GM12878 (cell line): ENCODE measurements around the gene GH2. TPM values are rescaled to one million over a fixed set of nuclear protein-coding genes. Genes with fewer than 3 reads are reported as not detected.

Source experiments
- ATAC-seq: fragments of 200-7000 bp; cut with Tn5 transposase; 3 replicates; pipeline ENCODE4 v1.9.1; 2020; ENCODE audit warnings: mild to moderate bottlenecking, moderate library complexity
- BruUV-seq: library from RNA; stranded (reverse); fragments of 400-500 nt; replicated peaks from 2 replicates; lab custom pipeline; 2021; lab: Mats Ljungman, UMichigan
- CTCF ChIA-PET: fragments of 300-600 bp; sonication (Branson Sonifier 250); formaldehyde crosslinking; extraction: SDS; loops from one replicate; lab custom pipeline; 2021; ENCODE audit warnings: inconsistent platforms; lab: Yijun Ruan, JAX
- POLR2A ChIA-PET: fragments of 350-600 bp; formaldehyde crosslinking; extraction: SDS; loops from one replicate; lab custom pipeline; 2021; ENCODE audit warnings: inconsistent platforms; lab: Charles Lee
- RAD21 ChIA-PET: fragments of 300-600 bp; sonication (Branson Sonifier 250); formaldehyde crosslinking; loops from one replicate; lab custom pipeline; 2023; ENCODE audit warnings: antibody characterized with exemption; ENCODE audit not compliant: unreplicated experiment; lab: Charles Lee
- SMC1A ChIA-PET: fragments of 300-600 bp; sonication (Branson Sonifier 250); formaldehyde crosslinking; loops from one replicate; lab custom pipeline; 2023; ENCODE audit not compliant: unreplicated experiment, uncharacterized antibody; lab: Charles Lee
- DNase-seq: peaks from one replicate; pipeline ENCODE4 v3.0.0-alpha.2; 2011; ENCODE audit warnings: low read depth, low spot score
- FAIRE-seq: peaks from 3 replicates; lab custom pipeline; 2011; peaks lifted over from hg19 to GRCh38; lab: Jason Lieb, UNC
- H2AFZ ChIP-seq: 2 replicates; pipeline ENCODE4 v1.6.0; 2011; ENCODE audit warnings: low read depth, low read length, control low read depth; ENCODE audit not compliant: control insufficient read depth
- H3K27ac ChIP-seq: 2 replicates; pipeline ENCODE4 v1.5.1; 2011; ENCODE audit warnings: control low read depth; ENCODE audit not compliant: control insufficient read depth, insufficient read depth
- H3K27me3 ChIP-seq, 2 experiments: replicated peaks in 1 of 2; 2 replicates each; pipeline versions ENCODE4 v1.6.0 to v1.6.1; 2011; ENCODE audit warnings: low read length in 1 of 2; ENCODE audit not compliant: control insufficient read depth in 2 of 2, insufficient read depth in 2 of 2
- H3K36me3 ChIP-seq, 2 experiments: 2 replicates each; pipeline ENCODE4 v1.5.1; 2011; ENCODE audit warnings: low read length in 1 of 2; ENCODE audit not compliant: control insufficient read depth in 2 of 2, insufficient read depth in 2 of 2
- H3K4me1 ChIP-seq: 2 replicates; pipeline ENCODE4 v1.6.1; 2011; ENCODE audit warnings: mild to moderate bottlenecking, low read length, moderate library complexity, mixed read lengths; ENCODE audit not compliant: control insufficient read depth, insufficient read depth
- H3K4me2 ChIP-seq: 2 replicates; pipeline ENCODE4 v1.6.0; 2011; ENCODE audit warnings: control low read depth; ENCODE audit not compliant: control insufficient read depth, insufficient read depth
- H3K4me3 ChIP-seq: fragments of 200-600 bp; sonication (generic); 2 replicates; pipeline ENCODE4 v1.5.1; 2016
- H3K79me2 ChIP-seq: 2 replicates; pipeline ENCODE4 v1.6.0; 2011; ENCODE audit warnings: low read length; ENCODE audit not compliant: control insufficient read depth, insufficient read depth
- H3K9ac ChIP-seq: 2 replicates; pipeline ENCODE4 v1.8.0; 2011; ENCODE audit warnings: low read length, control low read depth, mixed read lengths; ENCODE audit not compliant: control insufficient read depth, insufficient read depth
- H3K9me3 ChIP-seq: replicated peaks from 3 replicates; pipeline ENCODE4 v1.5.1; 2011; ENCODE audit warnings: mild to moderate bottlenecking, low read length; ENCODE audit not compliant: control insufficient read depth, insufficient read depth
- H4K20me1 ChIP-seq: 2 replicates; pipeline ENCODE4 v1.6.0; 2011; ENCODE audit not compliant: control insufficient read depth, insufficient read depth
- BACH1 ChIP-seq: fragments of 450-650 bp; IDR thresholded peaks from 2 replicates; pipeline ENCODE4 v1.6.1; 2017; ENCODE audit warnings: mild to moderate bottlenecking, borderline replicate concordance
- BHLHE40 ChIP-seq, 2 experiments: fragments of 450-650 bp in 1 of 2; IDR thresholded peaks; 2 replicates each; pipeline ENCODE4 v1.6.1; 2011 to 2017; ENCODE audit warnings: low read depth in 2 of 2, borderline replicate concordance in 1 of 2, improper control_type of control experiment in 1 of 2, low read length in 1 of 2, mild to moderate bottlenecking in 1 of 2
- CBFB ChIP-seq: IDR thresholded peaks from 2 replicates; pipeline ENCODE4 v1.6.1; 2016; ENCODE audit warnings: antibody characterized with exemption, low read depth
- E4F1 ChIP-seq: fragments of 450-650 bp; IDR thresholded peaks from 2 replicates; pipeline ENCODE4 v1.6.1; 2018; ENCODE audit warnings: borderline replicate concordance, mild to moderate bottlenecking; ENCODE audit not compliant: partially characterized antibody
- EED ChIP-seq: sonication (generic); IDR thresholded peaks from 2 replicates; pipeline ENCODE4 v1.6.1; 2016; ENCODE audit warnings: antibody characterized with exemption, low read depth
- IRF5 ChIP-seq: fragments of 450-650 bp; IDR thresholded peaks from 2 replicates; pipeline ENCODE4 v1.6.1; 2017; ENCODE audit warnings: borderline replicate concordance
- MEF2A ChIP-seq: IDR thresholded peaks from 2 replicates; pipeline ENCODE4 v1.6.1; 2011; ENCODE audit warnings: low read depth, mild to moderate bottlenecking, low read length, moderate library complexity; ENCODE audit not compliant: insufficient read depth
- NRF1 ChIP-seq: conservative IDR thresholded peaks from 2 replicates; pipeline ENCODE4 v1.6.1; 2011; ENCODE audit warnings: mild to moderate bottlenecking, low read depth, low read length, improper control_type of control experiment
- PAX5 ChIP-seq: IDR thresholded peaks from 2 replicates; pipeline ENCODE4 v1.6.1; 2011; ENCODE audit warnings: low read depth, low read length, borderline replicate concordance
- SKIL ChIP-seq: fragments of 450-650 bp; IDR thresholded peaks from 2 replicates; pipeline ENCODE4 v1.6.1; 2017; ENCODE audit warnings: mild to moderate bottlenecking, low read depth, inconsistent platforms; ENCODE audit not compliant: poor library complexity, severe bottlenecking
- SMC3 ChIP-seq: IDR thresholded peaks from 2 replicates; pipeline ENCODE4 v1.6.1; 2011; ENCODE audit warnings: low read length, improper control_type of control experiment, borderline replicate concordance
- ZNF592 ChIP-seq: fragments of 450-650 bp; IDR thresholded peaks from 2 replicates; pipeline ENCODE4 v1.6.1; 2017; ENCODE audit warnings: mild to moderate bottlenecking, moderate library complexity
- ZSCAN29 ChIP-seq: fragments of 450-650 bp; IDR thresholded peaks from 2 replicates; pipeline ENCODE4 v1.6.1; 2017; ENCODE audit warnings: mild to moderate bottlenecking, moderate library complexity
- WGBS: methylation state at CpG from one replicate; pipeline ENCODE4 v1.1.6; 2016; ENCODE audit warnings: low lambda C conversion rate; ENCODE audit not compliant: insufficient replicate concordance, insufficient coverage; ENCODE audit errors: missing lambda C conversion rate; 5-methylcytosine and 5-hydroxymethylcytosine counted together
- in situ Hi-C: fragments of 300-500 bp; cut with MboI; formaldehyde crosslinking; loops from 9 replicates; pipeline ENCODE4 v1.14.3; 2018; ENCODE audit warnings: mixed read lengths
- intact Hi-C: fragments of 100-400 bp; cut with micrococcal nuclease; formaldehyde crosslinking; loops from one replicate; pipeline ENCODE4 v1.14.2; 2022; ENCODE audit not compliant: unreplicated experiment
- polyA plus RNA-seq, 11 experiments: library from polyadenylated mRNA; depleted of rRNA in 4 of 11; unstranded in 6 of 11; stranded (reverse) in 5 of 11; fragments of >200 nt; fragmentation: Nextera tagmentation in 4 of 11; fragmentation: Illumina TruSeq in 1 of 11; extraction: Ambion mirVana in 4 of 11; extraction: Trizol in 1 of 11; gene quantifications; 1 replicate in 1 of 11; 2 replicates in 10 of 11; pipeline versions ENCODE4 v1.2.1 to v1.2.3, GENCODE V29; 2011 to 2016; ENCODE audit warnings: inconsistent platforms in 2 of 11, missing spikeins in 2 of 11, low read depth in 1 of 11
- total RNA-seq, 4 experiments: library from RNA; depleted of rRNA in 3 of 4; stranded (reverse); fragments of >200 nt in 3 of 4; fragmentation: Illumina TruSeq in 1 of 4; extraction: Trizol in 1 of 4; gene quantifications; 2 replicates each; pipeline versions ENCODE4 v1.2.1 to v1.2.3, GENCODE V29; 2013 to 2021

Gene GH2
- total and polyA plus RNA-seq, 10 of the 15 experiments (the other 5 are each of a cell fraction or from before 2014, with no cell fraction given), result not detected

- Histone ChIP-seq H2AFZ (no peak within 1 kb of the TSS), H3K79me2 (no peaks in the 10 kb centered on the region), H3K4me1 (peaks cover 4% of the 10 kb centered on the region), H3K4me2 (no peak within 1 kb of the TSS), H3K9me3 (no peaks in the 10 kb centered on the region), H3K27me3 (peaks cover 0 to 2% of the 10 kb centered on the region in 2 experiments; a peak in 2 of 4 replicates), H3K9ac (no peak within 1 kb of the TSS), H4K20me1 (no peaks in the 10 kb centered on the region), H3K27ac (no peak within 1 kb of the TSS), H3K36me3 (no peaks in the 10 kb centered on the region), H3K4me3 (no peak within 1 kb of the TSS)
- FAIRE-seq (no peak), ATAC-seq (no peak), DNase-seq (no peak)
- CTCF ChIA-PET, result interaction anchor here (0.6 to 17.4 kb wide), 23 partner anchors 8 to 371 kb away, joined by 3 to 481 read pairs (median 6); partner anchors contain the start of genes ERN1 and ICAM2
- in situ Hi-C loops, result no loop called here
- intact Hi-C loops, result loop anchor here (2.0 kb wide), 1 partner anchor 222 kb away; no protein-coding TSS in a partner anchor
- POLR2A ChIA-PET, result no interaction called here
- BruUV-seq, result no TSS peak
- 47% methylated on average over 15 of the region's 15 CpGs for WGBS
- RAD21 ChIA-PET, result interaction anchor here (0.7 to 4.4 kb wide), 13 partner anchors 11 to 370 kb away, joined by 3 to 34 read pairs (median 3); partner anchors contain the start of gene ICAM2
- SMC1A ChIA-PET, result interaction anchor here (0.5 to 2.6 kb wide), 17 partner anchors 10 to 691 kb away, joined by 3 to 18 read pairs (median 4); partner anchors contain the start of gene ICAM2
- TF ChIP-seq SKIL (no peak), BHLHE40 (IDR thresholded peaks at IDR 0.05; ENCODE audit: borderline replicate concordance in 1 of 2, low read depth in 2 of 2, low read length in 1 of 2) (no peak), ZSCAN29 (no peak), SMC3 (no peak), ZNF592 (no peak), BACH1 (no peak), IRF5 (no peak), E4F1 (no peak), CBFB (no peak), NRF1 (no peak), EED (no peak), MEF2A (no peak), PAX5 (no peak)
Measured at GRCh38 chr17:63911041-63911635, 29.4 kb upstream of the GH2 start, which contains the start of gene CSHL1. TSS of gene CSHL1 (minus strand) at chr17:63911258. CDS start at chr17:63911196, 62 bp downstream.
